HepG2 (cell line): ENCODE measurements around the gene CCDC93. TPM values are rescaled to one million over a fixed set of nuclear protein-coding genes. Genes with fewer than 3 reads are reported as not detected.
A peak's percentile ranks its signal among the peaks of the same experiment; 100 is the strongest.

Experiments used
- CHCHD3 ChIP-seq: sonication (generic); formaldehyde crosslinking; IDR thresholded peaks from 2 replicates; pipeline ENCODE4 v1.8.0; 2022; ENCODE audit warnings: mild to moderate bottlenecking, missing genetic modification reagents, moderate library complexity
- ETV5 ChIP-seq: IDR thresholded peaks from 2 replicates; pipeline ENCODE4 v1.6.1; 2018; ENCODE audit warnings: missing biosample characterization, missing genetic modification reagents, inconsistent platforms, borderline replicate concordance
- HOMEZ ChIP-seq: IDR thresholded peaks from 2 replicates; pipeline ENCODE4 v1.6.1; 2016; ENCODE audit warnings: low read depth
- KLF6 ChIP-seq: IDR thresholded peaks from 2 replicates; pipeline ENCODE4 v1.8.0; 2016; ENCODE audit warnings: missing biosample characterization, missing genetic modification reagents
- NAIF1 ChIP-seq: sonication (generic); formaldehyde crosslinking; IDR thresholded peaks from 2 replicates; pipeline ENCODE4 v1.5.0; 2020; ENCODE audit warnings: mild to moderate bottlenecking, missing genetic modification reagents, borderline replicate concordance
- NRL ChIP-seq: sonication (generic); formaldehyde crosslinking; IDR thresholded peaks from 2 replicates; pipeline ENCODE4 v1.5.0; 2020; ENCODE audit warnings: missing genetic modification reagents, mild to moderate bottlenecking, moderate library complexity, borderline replicate concordance
- PLRG1 ChIP-seq: fragments of 450-650 bp; conservative IDR thresholded peaks from 2 replicates; pipeline ENCODE4 v1.6.1; 2016
- SMAD1 ChIP-seq: sonication (generic); formaldehyde crosslinking; IDR thresholded peaks from 2 replicates; pipeline ENCODE4 v1.4.0; 2020; ENCODE audit warnings: missing genetic modification reagents, low read depth, mild to moderate bottlenecking, borderline replicate concordance
- SNAPC4 ChIP-seq: sonication (generic); formaldehyde crosslinking; IDR thresholded peaks from 2 replicates; pipeline ENCODE4 v1.4.0; 2020; ENCODE audit warnings: mild to moderate bottlenecking, missing genetic modification reagents
- SP4 ChIP-seq: sonication (generic); formaldehyde crosslinking; IDR thresholded peaks from 2 replicates; pipeline ENCODE4 v1.8.1; 2023; ENCODE audit warnings: mild to moderate bottlenecking, missing genetic modification reagents
- ZNF136 ChIP-seq: sonication (generic); formaldehyde crosslinking; IDR thresholded peaks from 2 replicates; pipeline ENCODE4 v1.8.1; 2022; ENCODE audit warnings: low read depth, mild to moderate bottlenecking, moderate library complexity, missing genetic modification reagents
- ZNF160 ChIP-seq: sonication (generic); formaldehyde crosslinking; IDR thresholded peaks from 2 replicates; pipeline ENCODE4 v1.8.0; 2022; ENCODE audit warnings: mild to moderate bottlenecking, inconsistent platforms, missing genetic modification reagents
- ZNF205 ChIP-seq: IDR thresholded peaks from 2 replicates; pipeline ENCODE4 v1.6.1; 2018; ENCODE audit warnings: missing biosample characterization, missing genetic modification reagents
- ZNF431 ChIP-seq: sonication (generic); formaldehyde crosslinking; IDR thresholded peaks from 2 replicates; pipeline ENCODE4 v1.9.0; 2022; ENCODE audit warnings: missing genetic modification reagents, low read depth, mild to moderate bottlenecking, borderline replicate concordance
- ZNF484 ChIP-seq: sonication (generic); formaldehyde crosslinking; IDR thresholded peaks from 2 replicates; pipeline ENCODE4 v1.5.1; 2020; ENCODE audit warnings: mild to moderate bottlenecking, low read depth, missing genetic modification reagents, borderline replicate concordance
- ZNF577 ChIP-seq: sonication (generic); formaldehyde crosslinking; IDR thresholded peaks from 2 replicates; pipeline ENCODE4 v1.4.0; 2020; ENCODE audit warnings: mild to moderate bottlenecking, low read depth, missing genetic modification reagents, borderline replicate concordance
- ZNF614 ChIP-seq: IDR thresholded peaks from 2 replicates; pipeline ENCODE4 v1.6.1; 2018; ENCODE audit warnings: missing biosample characterization, missing genetic modification reagents, inconsistent platforms, borderline replicate concordance
- ZNF629 ChIP-seq: sonication (generic); formaldehyde crosslinking; conservative IDR thresholded peaks from 2 replicates; pipeline ENCODE4 v1.5.0; 2020; ENCODE audit warnings: missing genetic modification reagents
- ZNF713 ChIP-seq: sonication (generic); formaldehyde crosslinking; IDR thresholded peaks from 2 replicates; pipeline ENCODE4 v1.4.0; 2020; ENCODE audit warnings: mild to moderate bottlenecking, missing genetic modification reagents
- ZNF75D ChIP-seq: sonication (generic); formaldehyde crosslinking; IDR thresholded peaks from 2 replicates; pipeline ENCODE4 v1.8.1; 2023; ENCODE audit warnings: missing genetic modification reagents, mild to moderate bottlenecking, borderline replicate concordance
- ZNF800 ChIP-seq: sonication (generic); formaldehyde crosslinking; IDR thresholded peaks from 2 replicates; pipeline ENCODE4 v1.4.0; 2020; ENCODE audit warnings: missing genetic modification reagents
- ZNF883 ChIP-seq: sonication (generic); formaldehyde crosslinking; IDR thresholded peaks from 2 replicates; pipeline ENCODE4 v1.5.1; 2020; ENCODE audit warnings: mild to moderate bottlenecking, missing genetic modification reagents; ENCODE audit errors: not compliant biosample characterization
- ZSCAN31 ChIP-seq: sonication (generic); formaldehyde crosslinking; IDR thresholded peaks from 2 replicates; pipeline ENCODE4 v1.5.0; 2020; ENCODE audit warnings: low read depth, mild to moderate bottlenecking, missing genetic modification reagents
- polyA plus RNA-seq, 8 experiments: library from polyadenylated mRNA; depleted of rRNA in 3 of 8; stranded (reverse) in 7 of 8; unstranded in 1 of 8; fragments of >200 nt; fragmentation: Illumina TruSeq in 4 of 8; extraction: Trizol in 4 of 8; gene quantifications; 2 replicates each; pipeline versions ENCODE4 v1.2.1 to v1.2.3, GENCODE V29; 2011 to 2016; ENCODE audit warnings: low read depth in 4 of 8, missing spikeins in 1 of 8, mixed read lengths in 1 of 8; ENCODE audit not compliant: insufficient read depth in 1 of 8
- total RNA-seq, 5 experiments: library from RNA; depleted of rRNA; stranded (reverse); fragments of >200 nt; fragmentation: Illumina TruSeq; extraction: Trizol; gene quantifications; 2 replicates each; pipeline ENCODE4 v1.2.3, GENCODE V29; 2016; ENCODE audit warnings: low read depth in 1 of 5

Gene CCDC93
- total and polyA plus RNA-seq, 2 of the 13 experiments (the other 11 are each of a cell fraction or from before 2014, with no cell fraction given), result 37.2 to 53.2 TPM

- TF ChIP-seq ZNF713 (CRISPR knock-in tag), result no peak
- no peak for TF ChIP-seq KLF6 (CRISPR knock-in tag)
- TF ChIP-seq ZNF800 (CRISPR knock-in tag), result no peak
- peak; percentile 94; the same call in 1 of the 2 replicates for TF ChIP-seq ETV5 (CRISPR knock-in tag)
- TF ChIP-seq ZNF577, result no peak
- TF ChIP-seq ZNF431, result peak; percentile 59; the same call in 1 of the 2 replicates
- no peak for TF ChIP-seq ZNF160 (CRISPR knock-in tag)
- peak; percentile 38; the same call in 1 of the 2 replicates for TF ChIP-seq ZSCAN31
- TF ChIP-seq SP4 (CRISPR knock-in tag), result no peak
- no peak for TF ChIP-seq NAIF1
- no peak for TF ChIP-seq SMAD1 (CRISPR knock-in tag)
- TF ChIP-seq NRL, result no peak
- no peak for TF ChIP-seq ZNF883 (CRISPR knock-in tag)
- TF ChIP-seq ZNF205 (CRISPR knock-in tag), result no peak
- no peak for TF ChIP-seq SNAPC4
- no peak for TF ChIP-seq ZNF614 (CRISPR knock-in tag)
- TF ChIP-seq ZNF75D (CRISPR knock-in tag), result no peak
- no peak for TF ChIP-seq PLRG1
- TF ChIP-seq ZNF136 (CRISPR knock-in tag), result no peak
- no peak for TF ChIP-seq ZNF484 (CRISPR knock-in tag)
- no peak for TF ChIP-seq CHCHD3 (CRISPR knock-in tag)
- TF ChIP-seq ZNF629 (CRISPR knock-in tag), result no peak
- TF ChIP-seq HOMEZ (CRISPR knock-in tag), result peak; percentile 84
Measured at GRCh38 chr2:117933884-117934354, 80.0 kb downstream of the CCDC93 start (continued).
